GM21447 (cell line): ENCODE measurements around the gene ATP2C2.
"Not testable (repeated sequence)": the region's sequence is repeated elsewhere in the genome, so short reads cannot be mapped to it uniquely, and the experiment has no call there.

Experiments
- ATAC-seq: cut with Tn5 transposase; IDR thresholded peaks from one replicate; pipeline ENCODE4 v1.9.1; 2021; ENCODE audit not compliant: unreplicated experiment

Gene ATP2C2

DNA sequence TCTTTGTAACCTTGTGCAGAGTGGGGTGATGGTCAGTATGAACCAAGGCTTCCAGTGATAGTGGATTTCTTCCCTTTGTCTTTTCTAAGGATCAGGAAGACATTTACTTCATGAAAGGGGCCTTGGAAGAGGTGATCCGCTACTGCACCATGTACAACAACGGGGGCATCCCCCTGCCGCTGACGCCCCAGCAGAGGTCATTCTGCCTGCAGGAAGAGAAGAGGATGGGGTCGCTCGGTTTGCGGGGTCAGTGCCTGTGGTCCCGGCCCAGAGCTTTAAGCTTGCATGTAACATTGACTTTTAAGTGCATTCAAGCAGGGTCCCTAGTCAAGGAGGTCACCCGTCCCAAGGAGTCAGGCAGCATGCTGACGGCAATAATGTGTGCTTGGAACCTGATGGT is 80.1 kb downstream of the ATP2C2 start:
- ATAC-seq, result no peak

DNA sequence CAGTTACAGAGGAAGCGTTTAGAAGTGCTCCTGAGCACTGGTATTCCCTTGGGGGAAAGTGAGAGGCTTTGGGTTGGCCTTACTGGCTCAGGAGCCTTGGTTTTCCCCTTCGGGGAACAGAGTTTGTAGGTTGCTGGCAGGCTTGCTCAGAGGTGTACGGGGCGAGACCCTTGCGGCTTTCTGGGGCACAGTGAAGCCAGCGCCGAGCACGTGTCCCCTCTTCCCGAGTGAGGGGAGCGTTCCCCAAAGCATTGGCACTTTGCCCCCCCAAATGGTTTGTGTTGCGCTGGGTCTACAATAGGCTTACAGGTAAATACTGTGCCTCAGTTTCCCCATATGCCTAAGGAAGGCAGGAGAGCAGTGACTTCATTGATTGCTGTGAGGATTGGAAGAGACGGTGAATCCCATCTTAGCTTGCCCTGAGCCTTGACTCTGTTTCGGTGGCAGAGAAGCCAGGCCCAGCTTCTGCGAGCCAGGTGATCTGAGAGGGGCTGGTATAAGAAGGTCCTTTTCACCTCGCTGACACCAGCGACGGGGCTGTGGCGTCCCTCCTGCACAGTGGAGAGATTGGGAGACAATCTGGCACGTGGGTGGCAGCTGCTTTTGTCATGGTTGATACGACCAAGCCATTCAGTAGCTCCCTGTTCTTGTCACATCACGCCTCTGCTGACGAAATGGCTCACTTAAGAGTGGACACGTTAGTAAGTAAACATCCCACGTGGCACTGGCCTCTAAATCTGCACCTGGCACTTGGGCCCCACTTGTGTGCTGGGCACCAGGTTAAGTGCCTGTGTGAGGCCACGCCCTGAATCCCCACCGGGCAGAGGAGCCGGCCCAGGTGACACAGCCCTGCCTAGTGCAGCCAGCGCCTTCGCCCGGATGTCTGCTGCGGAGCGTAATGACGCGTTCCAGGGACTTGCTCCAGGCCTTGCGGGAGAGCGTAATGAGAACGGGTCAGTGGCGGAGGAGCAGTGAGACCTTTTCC is 81.1 kb downstream of the ATP2C2 start:
- no peak for ATAC-seq

DNA sequence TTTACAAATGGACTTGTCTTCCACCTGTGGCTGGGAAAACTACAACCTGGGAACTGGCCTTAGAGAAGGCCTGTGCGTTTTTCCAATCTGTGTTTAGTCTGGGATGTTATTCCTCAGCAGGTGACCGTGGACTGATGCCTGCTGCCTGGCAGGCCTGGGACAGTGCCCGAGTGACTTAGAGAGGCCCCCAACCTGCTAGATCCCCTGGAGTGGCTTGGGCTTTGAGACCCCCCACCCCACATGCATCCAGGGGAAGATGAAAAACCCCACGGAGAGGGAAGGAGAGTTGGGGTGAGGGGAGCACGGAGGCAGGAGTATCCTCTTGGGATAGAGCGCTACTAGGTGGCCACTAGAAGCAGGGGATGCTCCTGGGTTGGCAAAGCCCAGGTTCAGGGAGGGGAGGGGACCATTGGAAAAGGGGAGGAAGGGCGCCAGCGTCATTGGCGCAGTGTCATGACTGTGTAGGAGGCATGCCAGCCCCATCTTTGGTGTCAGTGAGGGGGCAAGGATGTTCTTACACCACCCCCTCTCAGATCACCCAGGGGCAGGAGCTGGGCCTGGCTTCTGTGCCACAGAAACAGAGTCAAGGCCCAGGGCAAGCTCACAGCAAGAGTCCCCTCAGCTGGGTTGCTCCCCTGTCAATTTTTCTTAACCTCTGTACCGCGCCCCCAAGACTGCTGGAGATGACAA is 82.0 kb downstream of the ATP2C2 start:
- no peak for ATAC-seq

DNA sequence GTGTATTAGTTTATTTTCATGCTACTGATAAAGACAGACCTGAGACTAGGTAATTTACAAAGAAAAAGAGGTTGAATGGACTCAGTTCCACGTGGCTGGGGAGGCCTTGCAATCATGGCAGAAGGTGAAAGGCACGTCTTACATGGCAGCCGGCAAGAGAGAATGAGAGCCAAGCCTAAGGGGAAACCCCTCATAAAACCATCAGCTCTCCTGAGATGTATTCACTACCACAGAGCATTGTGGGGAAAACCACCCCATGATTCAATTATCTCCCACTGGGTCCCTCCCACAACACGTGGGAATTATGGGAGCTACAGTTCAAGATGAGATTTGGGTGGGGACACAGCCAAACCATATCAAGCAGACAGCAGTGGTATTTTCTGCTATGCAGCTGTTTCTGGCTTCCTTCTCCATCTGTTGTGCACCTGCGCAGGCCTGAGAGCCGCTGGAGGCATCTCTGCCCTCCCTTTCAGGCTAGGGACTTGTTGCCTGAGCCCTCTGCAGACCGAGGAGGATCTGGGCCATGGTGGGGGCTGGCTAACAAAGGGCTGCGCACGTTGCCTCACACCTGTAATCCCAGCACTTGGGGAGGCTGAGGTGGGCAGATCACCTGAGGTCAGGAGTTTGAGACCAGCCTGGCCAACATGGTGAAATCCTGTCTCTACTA is 82.8 kb downstream of the ATP2C2 start:
- ATAC-seq, result not testable (repeated sequence)

DNA sequence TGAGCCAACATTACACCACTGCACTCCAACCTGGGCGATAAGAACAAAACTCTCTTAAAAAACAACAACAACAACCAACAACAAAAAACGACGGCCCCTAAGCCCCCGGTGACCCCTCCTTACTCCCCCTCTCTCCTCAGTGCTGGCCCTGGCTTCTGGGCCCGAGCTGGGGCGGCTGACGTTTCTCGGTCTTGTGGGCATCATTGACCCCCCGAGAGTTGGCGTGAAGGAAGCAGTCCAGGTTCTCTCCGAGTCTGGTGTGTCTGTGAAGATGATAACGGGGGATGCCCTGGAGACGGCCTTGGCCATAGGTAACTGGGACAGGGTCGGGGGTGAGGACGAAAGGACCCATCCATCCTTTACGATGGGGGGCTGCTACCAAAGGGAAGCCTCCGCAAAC is 83.4 kb downstream of the ATP2C2 start:
- ATAC-seq, result no peak

DNA sequence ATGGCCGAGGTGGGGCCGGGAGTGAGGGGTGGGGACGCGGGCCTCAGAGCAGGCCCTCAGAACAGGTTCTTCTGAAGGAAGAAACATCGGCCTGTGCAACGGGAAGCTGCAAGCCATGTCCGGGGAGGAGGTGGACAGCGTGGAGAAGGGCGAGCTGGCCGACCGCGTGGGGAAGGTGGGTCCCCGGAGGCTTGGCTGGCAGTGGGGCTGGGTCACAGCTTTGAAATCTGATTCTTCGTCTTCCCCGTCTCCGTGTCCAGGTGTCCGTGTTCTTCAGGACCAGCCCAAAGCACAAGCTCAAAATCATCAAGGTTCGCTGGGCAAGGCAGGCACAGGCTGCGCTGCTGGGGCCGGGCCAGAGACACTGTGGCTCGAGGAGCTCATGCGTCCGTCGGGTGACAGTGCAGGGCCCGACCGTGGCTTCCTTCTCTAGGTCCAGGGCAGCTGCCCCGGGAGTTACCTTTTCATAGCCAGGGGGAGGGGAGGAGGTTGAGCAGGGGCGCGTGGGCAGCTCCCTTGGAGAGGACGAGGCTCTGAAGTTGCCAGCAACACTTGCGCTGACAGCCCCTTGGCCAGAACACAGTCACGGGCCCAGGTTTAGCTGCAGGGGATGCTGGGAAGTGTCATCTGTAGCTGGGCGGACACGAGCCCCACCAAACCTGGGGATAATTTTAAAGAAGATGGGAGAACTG is 84.9 kb downstream of the ATP2C2 start:
- ATAC-seq, result no peak

DNA sequence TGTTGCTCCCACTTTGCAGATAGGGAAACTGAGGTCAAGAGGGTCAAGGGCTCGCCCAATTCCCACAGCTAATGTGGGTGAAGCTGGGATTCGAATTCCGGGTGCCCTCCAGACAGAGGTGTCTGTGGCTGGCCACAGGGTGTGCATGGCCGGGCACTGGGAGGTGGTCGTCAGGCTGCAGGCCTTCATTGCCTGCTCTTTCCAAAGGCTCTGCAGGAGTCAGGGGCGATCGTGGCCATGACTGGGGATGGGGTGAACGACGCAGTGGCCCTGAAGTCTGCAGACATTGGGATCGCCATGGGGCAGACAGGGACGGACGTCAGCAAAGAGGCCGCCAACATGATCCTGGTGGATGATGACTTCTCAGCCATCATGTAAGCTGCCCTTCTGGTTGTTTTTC is 86.3 kb downstream of the ATP2C2 start:
- no peak for ATAC-seq

DNA sequence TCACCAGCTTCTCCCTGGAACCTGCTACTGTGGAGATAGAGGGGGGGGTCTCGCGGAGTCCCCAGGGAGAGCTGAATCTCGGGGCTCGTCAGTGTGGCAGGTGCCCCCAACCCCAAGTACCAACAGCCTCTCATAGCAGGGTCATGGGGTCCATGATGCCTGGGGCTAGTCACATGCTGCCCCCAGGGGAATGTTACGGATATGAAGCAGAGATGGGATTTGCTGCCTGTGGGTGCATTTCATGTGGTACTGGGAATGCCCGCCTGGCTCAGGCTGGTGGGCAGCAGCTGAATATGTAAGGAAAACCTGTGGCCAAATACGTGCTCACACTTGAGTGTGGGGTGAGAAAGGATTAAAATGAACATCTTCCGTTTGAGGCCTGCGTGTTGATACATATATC is 86.7 kb downstream of the ATP2C2 start:
- ATAC-seq, result no peak

DNA sequence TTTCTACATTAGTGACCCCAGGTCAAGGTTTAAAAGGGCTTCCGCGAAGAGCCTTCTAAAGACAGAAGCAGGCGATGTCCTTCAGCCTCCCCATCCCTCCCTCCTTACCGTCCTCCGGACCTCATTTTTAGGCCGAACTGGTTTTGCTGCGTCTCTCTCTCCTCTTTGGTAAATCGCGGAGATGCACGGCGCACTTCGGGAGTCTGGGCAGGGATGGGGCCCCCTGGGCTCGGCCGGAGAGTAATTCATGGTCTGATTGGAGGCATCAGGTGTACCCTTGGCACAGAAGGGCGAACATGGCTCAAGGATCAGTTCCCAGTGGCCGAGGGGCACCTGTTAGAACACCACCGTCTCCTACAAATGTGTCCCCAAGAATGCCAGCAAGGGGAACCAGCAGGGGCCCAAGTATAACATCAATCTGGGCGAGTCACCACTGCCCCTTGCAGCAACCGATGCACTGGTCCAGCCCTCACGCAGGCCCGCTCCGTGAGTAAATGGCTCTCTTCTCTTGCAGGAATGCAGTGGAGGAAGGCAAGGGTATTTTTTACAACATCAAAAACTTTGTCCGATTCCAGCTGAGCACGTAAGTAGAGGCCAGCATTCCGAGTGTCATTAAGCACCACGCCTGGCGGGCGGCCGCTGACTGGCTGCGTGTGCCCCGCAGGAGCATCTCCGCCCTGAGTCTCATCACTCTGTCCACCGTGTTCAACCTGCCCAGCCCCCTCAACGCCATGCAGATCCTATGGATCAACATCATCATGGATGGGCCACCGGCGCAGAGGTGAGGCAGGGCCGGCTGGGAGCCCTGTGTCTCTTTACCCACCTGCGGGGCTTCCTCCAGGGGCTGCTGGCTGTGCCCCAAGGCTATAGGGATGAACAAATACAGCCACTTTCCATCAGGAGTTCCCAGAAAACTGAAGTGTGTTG is 90.5 kb downstream of the ATP2C2 start:
- no peak for ATAC-seq

DNA sequence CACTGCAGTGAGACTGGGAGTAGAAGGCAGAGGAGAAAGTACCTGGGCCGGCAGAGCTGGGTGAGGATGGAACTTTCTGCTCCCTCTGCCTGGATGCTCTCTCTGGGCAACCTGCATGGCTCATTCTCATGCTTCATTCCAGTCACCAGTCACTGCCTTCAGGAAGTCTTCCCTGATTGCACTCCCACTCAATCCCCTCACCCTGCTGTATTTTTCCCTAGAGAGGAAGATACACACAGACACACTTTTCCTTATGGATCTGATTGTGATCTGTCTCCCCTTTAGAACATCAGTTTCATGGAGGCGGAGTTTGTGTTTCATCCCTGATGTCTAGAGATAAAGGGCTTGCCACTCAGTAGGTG is 91.2 kb downstream of the ATP2C2 start:
- ATAC-seq, result no peak

DNA sequence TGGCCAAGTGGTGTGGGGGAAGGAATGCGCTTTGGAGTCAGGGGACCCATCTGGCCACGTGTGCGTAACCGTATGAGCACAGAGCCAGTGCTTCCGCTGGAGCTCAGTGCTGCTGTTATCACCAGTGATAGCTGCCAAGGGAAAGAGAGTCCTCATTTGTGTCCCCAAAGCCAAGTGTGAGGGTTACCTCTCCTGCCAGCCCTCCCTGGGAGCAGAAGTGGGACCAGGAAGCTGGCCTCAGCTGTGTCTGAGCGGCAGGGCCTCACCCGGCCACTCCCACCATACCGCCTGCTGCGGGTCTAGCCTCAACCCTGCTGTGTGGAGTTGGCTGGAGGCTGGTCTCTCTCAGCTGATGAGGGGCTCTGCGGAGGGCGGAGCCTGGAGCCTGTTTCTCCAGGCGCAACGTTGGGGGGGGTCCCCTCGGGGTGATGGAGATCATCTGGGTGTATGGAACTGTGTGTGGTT is 91.6 kb downstream of the ATP2C2 start:
- ATAC-seq, result no peak

DNA sequence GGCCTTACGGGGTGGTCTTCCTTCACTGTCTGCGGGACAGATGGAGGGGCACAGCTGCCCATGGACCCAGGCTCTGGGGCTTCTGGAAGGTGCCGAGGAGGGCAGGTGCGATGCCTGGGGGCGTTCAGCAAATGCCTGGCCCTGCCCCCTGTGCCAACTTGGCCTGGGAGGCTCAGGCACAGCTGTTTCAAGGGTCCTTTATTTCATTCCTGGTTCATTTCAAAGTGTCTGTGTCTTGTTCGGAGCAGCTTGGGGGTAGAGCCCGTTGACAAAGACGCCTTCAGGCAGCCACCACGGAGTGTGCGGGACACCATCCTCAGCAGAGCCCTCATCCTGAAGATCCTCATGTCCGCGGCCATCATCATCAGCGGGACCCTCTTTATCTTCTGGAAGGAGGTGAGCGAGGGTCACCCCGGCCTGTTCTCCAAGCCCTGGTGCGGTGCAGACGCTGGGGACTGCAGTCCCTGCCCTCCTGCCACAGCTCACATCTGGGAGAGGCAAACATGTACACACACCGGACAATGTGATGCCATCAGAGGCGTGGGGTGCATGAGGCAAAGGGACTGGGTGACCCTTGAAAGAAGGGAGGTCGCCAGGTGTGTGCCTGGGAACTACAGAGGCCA is 92.2 kb downstream of the ATP2C2 start:
- no peak for ATAC-seq

DNA sequence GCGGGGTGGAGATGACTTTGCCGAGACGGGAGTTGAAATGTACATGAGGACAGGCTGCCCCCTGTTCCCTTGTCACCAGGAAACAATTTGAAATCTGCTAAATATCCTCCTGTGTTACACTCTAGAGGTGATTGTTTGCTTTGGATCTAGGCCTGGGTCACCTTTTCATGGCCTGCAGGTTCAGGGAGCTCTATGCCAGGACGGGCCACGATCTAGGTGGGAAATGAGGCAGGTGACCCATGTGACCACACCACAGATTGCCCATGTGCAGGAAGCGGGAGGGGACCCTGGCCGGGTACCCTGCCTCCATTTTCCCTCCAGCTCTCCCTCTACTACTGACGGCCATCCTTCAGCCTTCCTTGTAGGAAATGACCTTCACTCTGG is 92.7 kb downstream of the ATP2C2 start:
- ATAC-seq, result no peak

DNA sequence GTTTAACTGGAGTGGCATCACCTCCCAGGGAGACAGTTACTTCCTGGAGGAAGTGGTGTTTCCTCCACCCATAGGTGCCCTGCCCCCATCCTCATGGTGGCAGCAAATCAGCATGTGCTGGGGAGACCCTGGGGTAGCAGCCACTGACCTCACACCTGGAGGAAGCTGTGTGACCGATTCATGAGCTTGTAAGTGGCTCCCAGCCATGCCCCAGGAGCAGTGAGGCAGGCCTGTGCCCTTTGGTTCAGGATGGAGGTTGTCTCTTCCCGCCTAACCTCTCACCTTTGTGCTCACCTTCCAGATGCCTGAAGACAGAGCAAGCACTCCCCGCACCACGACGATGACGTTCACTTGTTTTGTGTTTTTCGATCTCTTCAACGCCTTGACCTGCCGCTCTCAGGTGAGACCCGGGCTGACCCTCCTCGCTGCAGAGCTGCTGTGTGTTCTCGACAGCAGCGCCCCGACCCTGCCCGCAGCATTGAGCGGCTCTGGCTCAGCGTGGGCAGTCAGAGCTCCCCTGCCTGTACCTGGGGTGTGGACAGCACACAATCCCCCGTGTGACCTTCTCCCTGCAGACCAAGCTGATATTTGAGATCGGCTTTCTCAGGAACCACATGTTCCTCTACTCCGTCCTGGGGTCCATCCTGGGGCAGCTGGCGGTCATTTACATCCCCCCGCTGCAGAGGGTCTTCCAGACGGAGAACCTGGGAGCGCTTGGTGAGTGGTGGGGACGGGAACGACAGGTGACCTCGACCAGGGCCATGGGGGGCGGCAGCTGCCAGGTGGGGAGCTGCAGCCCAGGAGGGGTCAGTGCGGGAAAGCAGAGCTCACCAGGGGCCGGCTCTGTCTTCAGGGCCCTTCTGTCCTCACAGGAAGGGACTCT is 93.3 kb downstream of the ATP2C2 start:
- ATAC-seq, result no peak

DNA sequence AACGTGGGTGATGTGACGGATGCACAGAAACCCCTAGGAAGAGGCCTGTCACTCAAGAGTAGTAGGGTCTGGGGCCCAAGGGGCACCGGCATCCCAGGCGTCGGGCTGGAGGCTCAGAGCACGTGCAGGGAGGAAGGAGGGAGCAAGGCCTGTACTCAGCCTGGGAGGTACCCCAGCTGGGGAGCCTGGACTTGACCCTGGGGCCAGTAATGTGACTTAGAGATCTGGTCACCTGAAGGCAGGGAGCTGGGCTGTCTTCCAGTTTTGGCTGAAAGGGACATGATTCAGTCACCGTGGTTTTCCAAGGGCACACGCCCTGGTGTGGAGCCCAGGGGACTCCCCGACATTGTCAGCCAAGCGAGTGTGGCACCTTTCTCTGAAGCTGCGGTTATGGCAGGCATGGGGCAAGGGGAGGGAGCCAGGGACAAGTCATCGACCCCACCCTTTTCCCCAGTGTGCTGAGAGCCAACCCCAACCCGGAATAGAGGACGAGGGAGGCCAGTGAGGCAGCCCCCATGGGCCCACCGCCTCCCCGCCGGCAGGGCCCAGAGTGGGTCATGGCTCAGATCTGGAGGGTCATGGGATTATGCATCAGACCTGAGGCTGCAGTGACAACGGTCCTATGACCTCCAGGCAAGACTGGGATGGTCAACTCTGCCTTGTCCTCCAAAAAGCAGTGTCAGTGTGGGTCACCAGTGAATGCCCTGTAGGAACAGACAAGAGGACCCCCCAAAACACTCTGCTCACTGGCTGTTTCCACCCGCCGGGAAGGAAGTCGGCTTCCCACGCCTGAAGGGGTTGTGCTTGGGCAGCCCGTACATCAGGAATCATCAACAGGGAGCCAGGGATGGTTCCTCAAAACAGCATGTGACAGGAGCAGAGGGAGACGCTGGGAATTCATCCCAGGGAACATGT is 94.2 kb downstream of the ATP2C2 start:
- no peak for ATAC-seq

DNA sequence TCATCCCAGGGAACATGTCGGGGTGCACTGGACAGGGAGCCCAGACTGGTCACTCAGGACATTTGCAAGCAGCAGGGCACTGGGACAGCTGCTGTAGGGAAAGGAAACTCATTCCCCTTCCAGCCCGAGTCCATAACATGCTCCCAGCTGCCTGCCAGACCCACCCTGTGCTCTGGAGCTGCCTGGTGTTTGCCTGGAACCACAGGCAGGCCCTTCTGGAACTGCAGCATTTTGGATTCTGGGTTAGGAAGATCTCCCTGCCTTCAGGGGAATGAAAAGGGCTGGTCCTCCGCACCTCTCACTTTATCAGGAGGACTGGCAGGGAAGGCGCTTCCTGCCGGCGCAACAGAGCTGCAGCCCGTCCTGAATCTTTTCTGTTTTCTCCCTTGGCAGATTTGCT is 94.9 kb downstream of the ATP2C2 start:
- ATAC-seq, result no peak

DNA sequence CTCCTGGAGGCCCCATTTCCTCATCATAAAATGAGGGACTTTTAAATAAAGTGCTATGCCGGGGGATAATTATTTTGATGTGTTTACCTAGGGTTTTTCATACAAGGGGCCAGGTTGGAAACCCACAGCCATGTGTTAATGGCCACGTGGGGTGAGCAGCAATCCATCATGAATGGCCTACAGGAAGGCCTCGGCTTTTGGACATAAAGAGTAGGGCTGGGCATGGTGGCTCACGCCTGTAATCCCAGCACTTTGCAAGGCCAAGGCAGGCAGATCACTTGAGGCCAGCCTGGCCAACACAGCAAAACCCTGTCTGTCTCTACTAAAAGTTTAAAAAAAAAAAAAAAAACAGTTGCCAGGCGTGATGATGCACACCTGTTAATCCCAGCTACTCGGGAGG is 95.8 kb downstream of the ATP2C2 start:
- no peak for ATAC-seq

DNA sequence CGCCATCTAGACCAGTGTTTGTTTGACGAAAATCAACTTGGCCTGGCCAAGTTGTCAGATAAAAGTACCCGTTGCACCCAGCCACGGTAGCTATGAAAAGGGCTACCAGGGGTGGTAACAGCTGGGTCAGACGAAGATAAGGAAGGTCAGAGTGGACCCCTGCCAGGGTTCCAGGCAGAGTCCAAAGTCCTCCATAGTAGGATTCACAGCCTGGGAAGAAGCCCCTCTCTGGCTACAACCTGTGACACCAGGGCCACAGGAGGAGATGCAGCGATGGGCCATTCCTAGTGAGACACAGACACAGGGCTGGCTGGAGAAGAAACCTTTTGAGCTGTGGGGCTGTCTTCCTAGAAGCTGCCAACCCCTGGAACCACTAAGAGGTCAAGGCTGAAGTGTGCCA is 96.8 kb downstream of the ATP2C2 start:
- no peak for ATAC-seq
